Activated T-cell treated with anti-CD3 and anti-CD28 coated beads for 1 hour (primary cell): Measurements from ENCODE around the gene CALCOCO1.

Source experiments
- DNase-seq: peaks from one replicate; pipeline ENCODE4 v3.0.0-alpha.2; 2020; ENCODE audit warnings: low read depth

CALCOCO1 gene

DNA sequence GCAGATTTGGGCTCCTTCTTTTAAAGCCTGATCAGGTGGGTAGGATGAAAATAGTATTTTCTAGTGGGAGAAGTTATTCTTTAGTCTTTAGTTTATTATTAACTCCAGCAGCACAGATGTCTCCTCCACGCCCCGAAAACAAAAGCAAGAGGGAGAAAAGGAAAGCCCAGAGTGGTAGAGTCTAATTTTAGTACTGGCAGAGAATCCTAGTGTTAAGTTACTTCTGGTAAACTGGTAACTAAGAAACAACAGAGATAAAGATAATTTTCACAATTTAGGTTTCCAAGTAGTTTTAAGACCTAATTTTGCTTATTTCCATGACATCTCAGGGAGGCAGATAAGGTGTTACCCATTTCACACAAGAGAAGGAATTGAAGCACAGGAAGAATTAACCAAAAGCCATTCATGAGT lies 67.7 kb downstream of the CALCOCO1 start:
- DNase-seq = no peak

DNA sequence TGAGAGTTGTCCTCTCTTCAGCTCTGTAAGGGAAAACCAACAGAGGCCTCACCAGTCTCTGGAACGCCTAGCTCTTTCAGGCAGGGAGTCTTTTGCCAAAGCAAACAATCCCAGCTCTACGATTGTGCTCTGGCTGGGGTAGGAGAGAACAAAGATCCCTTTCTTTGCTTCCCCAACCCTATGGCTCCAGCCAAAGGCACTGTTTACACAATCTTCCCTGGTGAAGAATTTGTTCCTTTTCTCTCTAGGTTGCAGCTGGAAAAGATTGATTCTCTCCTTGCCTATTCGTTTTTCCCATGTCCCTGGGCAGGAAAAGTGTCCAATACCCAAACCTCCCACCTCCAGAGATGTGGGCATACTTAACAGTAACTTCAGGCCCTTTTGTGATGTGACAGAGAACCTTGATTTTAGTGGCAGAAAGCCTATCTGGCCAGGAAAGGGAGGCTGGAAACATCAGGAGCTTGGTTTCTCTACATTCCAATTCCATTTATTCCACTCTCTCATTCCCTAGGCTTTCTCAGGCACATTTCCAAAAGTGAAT lies 68.2 kb downstream of the CALCOCO1 start:
- DNase-seq = no peak
